ENCODE data around the gene CARMIL1. TPM values are rescaled to one million over a fixed set of nuclear protein-coding genes. Genes with fewer than 3 reads are reported as not detected.

CARMIL1 gene
- total and polyA plus RNA-seq, 10 of the 15 experiments (the other 5 are each of a cell fraction or from before 2014, with no cell fraction given): 6.4 to 18.1 (median 10.3) TPM

- BruUV-seq (replicated peaks): no TSS peak
- no peaks in the 10 kb centered on the region for H3K36me3 ChIP-seq (ENCODE audit: control insufficient read depth in 2 of 2, insufficient read depth in 2 of 2, low read length in 1 of 2)
- ChIA-PET CTCF (interaction anchor here (0.9 to 1.7 kb wide), 3 partner anchors 12 to 70 kb away, joined by 3 to 4 read pairs (median 4); no protein-coding TSS in a partner anchor), POLR2A (interaction anchor here (0.8 to 1.9 kb wide), 3 partner anchors 28 to 39 kb away, joined by 3 to 10 read pairs (median 3); no protein-coding TSS in a partner anchor), SMC1A (ENCODE audit: uncharacterized antibody, unreplicated experiment) (interaction anchor here (0.7 to 4.5 kb wide), 12 partner anchors 11 to 156 kb away, joined by 3 to 29 read pairs (median 3); partner anchors contain the start of gene CARMIL1), RAD21 (ENCODE audit: unreplicated experiment) (interaction anchor here (1.1 to 4.9 kb wide), 5 partner anchors 32 to 155 kb away, joined by 4 to 21 read pairs (median 13); partner anchors contain the start of gene CARMIL1)
- FAIRE-seq (no peak), DNase-seq (ENCODE audit: low read depth, low spot score) (no peak), ATAC-seq (peak; percentile 74)
- TF ChIP-seq RBBP5 (conservative IDR thresholded peaks at IDR 0.05): no peak
- no peak for TF ChIP-seq ATF2 (IDR thresholded peaks at IDR 0.05; ENCODE audit: low read length)
- intact Hi-C loops (cut with micrococcal nuclease; ENCODE audit: unreplicated experiment): no loop called here
- no peaks in the 10 kb centered on the region for H3K9me3 ChIP-seq (replicated peaks; ENCODE audit: control insufficient read depth, insufficient read depth, low read length)
- no peaks in the 10 kb centered on the region for H4K20me1 ChIP-seq (ENCODE audit: control insufficient read depth, insufficient read depth)
- no peak overlapping the region for H3K9ac ChIP-seq (ENCODE audit: control insufficient read depth, insufficient read depth, low read length)
- H3K4me3 ChIP-seq: no peak overlapping the region
- in situ Hi-C loops (cut with MboI): no loop called here
- no peak overlapping the region for H3K27ac ChIP-seq (ENCODE audit: control insufficient read depth, insufficient read depth)
- 14% methylated on average over 4 of the region's 4 CpGs for WGBS (ENCODE audit: insufficient coverage, insufficient replicate concordance, low lambda C conversion rate, missing lambda C conversion rate)
- H3K79me2 ChIP-seq (ENCODE audit: control insufficient read depth, insufficient read depth, low read length): peaks cover 2% of the 10 kb centered on the region
- H3K27me3 ChIP-seq (replicated peaks in 1 of 2; ENCODE audit: control insufficient read depth in 2 of 2, insufficient read depth in 2 of 2, low read length in 1 of 2): 0 out of 4 replicates have a peak, but pooled peaks cover 0 to 2% of the 10 kb centered on the region in 2 experiments
- H3K4me1 ChIP-seq (ENCODE audit: control insufficient read depth, insufficient read depth, low read length): peaks cover 7% of the 10 kb centered on the region
- no peak overlapping the region for H3K4me2 ChIP-seq (ENCODE audit: control insufficient read depth, insufficient read depth)
- no peak overlapping the region for H2AFZ ChIP-seq (ENCODE audit: control insufficient read depth, low read depth, low read length)
Observed at GRCh38 chr6:25334793-25335192, 55.6 kb downstream of the CARMIL1 start.

GRCh38 chr6:25336996-25337395 is 57.8 kb downstream of the CARMIL1 start:
- Histone ChIP-seq H3K36me3 (ENCODE audit: control insufficient read depth in 2 of 2, insufficient read depth in 2 of 2, low read length in 1 of 2) (no peaks in the 10 kb centered on the region), H3K4me2 (ENCODE audit: control insufficient read depth, insufficient read depth) (no peak overlapping the region), H3K4me3 (no peak overlapping the region), H2AFZ (ENCODE audit: control insufficient read depth, low read depth, low read length) (no peak overlapping the region), H3K9me3 (replicated peaks; ENCODE audit: control insufficient read depth, insufficient read depth, low read length) (no peaks in the 10 kb centered on the region), H3K27me3 (replicated peaks in 1 of 2; ENCODE audit: control insufficient read depth in 2 of 2, insufficient read depth in 2 of 2, low read length in 1 of 2) (0 out of 4 replicates have a peak, but pooled peaks cover 0 to 2% of the 10 kb centered on the region in 2 experiments), H3K4me1 (ENCODE audit: control insufficient read depth, insufficient read depth, low read length) (peaks cover 10% of the 10 kb centered on the region), H3K9ac (ENCODE audit: control insufficient read depth, insufficient read depth, low read length) (no peak overlapping the region), H3K79me2 (ENCODE audit: control insufficient read depth, insufficient read depth, low read length) (peaks cover 2% of the 10 kb centered on the region), H3K27ac (ENCODE audit: control insufficient read depth, insufficient read depth) (no peak overlapping the region), H4K20me1 (ENCODE audit: control insufficient read depth, insufficient read depth) (no peaks in the 10 kb centered on the region)
- POLR2A ChIA-PET: no interaction called here
- SMC1A ChIA-PET (ENCODE audit: uncharacterized antibody, unreplicated experiment): interaction anchor here (0.8 to 1.2 kb wide), 5 partner anchors 9 to 173 kb away, joined by 3 to 5 read pairs (median 3); no protein-coding TSS in a partner anchor
- DNase-seq (ENCODE audit: low read depth, low spot score) (no peak), ATAC-seq (no peak), FAIRE-seq (no peak)
- 89% methylated on average over 2 of the region's 2 CpGs for WGBS (ENCODE audit: insufficient coverage, insufficient replicate concordance, low lambda C conversion rate, missing lambda C conversion rate)
- no TSS peak for BruUV-seq (replicated peaks)
- in situ Hi-C loops (cut with MboI): no loop called here
- intact Hi-C loops (cut with micrococcal nuclease; ENCODE audit: unreplicated experiment): no loop called here
- RAD21 ChIA-PET (ENCODE audit: unreplicated experiment): no interaction called here
- CTCF ChIA-PET: interaction anchor here (1.6 kb wide), 1 partner anchor 153 kb away, joined by 5 read pairs; no protein-coding TSS in a partner anchor
- no peak for TF ChIP-seq E2F8 (IDR thresholded peaks at IDR 0.05; ENCODE audit: low read depth, partially characterized antibody)
- no peak for TF ChIP-seq RELB (IDR thresholded peaks at IDR 0.05; ENCODE audit: low read depth)
- TF ChIP-seq POU2F2 (IDR thresholded peaks at IDR 0.05; ENCODE audit: borderline replicate concordance, low read depth, low read length): no peak
- TF ChIP-seq TBL1XR1 (IDR thresholded peaks at IDR 0.05; ENCODE audit: low read depth, low read length): no peak
- TF ChIP-seq PML (IDR thresholded peaks at IDR 0.05; ENCODE audit: low read length): no peak
- no peak for TF ChIP-seq USF1 (IDR thresholded peaks at IDR 0.05; ENCODE audit: borderline replicate concordance, extremely low read length, insufficient read depth, low read depth, low read length)
- TF ChIP-seq KLF5 (IDR thresholded peaks at IDR 0.05; ENCODE audit: partially characterized antibody): no peak
- no peak for TF ChIP-seq ZSCAN29 (IDR thresholded peaks at IDR 0.05)
